ENCODE results near the gene RC3H2. TPM values are rescaled to one million over a fixed set of nuclear protein-coding genes. Genes with fewer than 3 reads are reported as not detected.

Gene RC3H2
- total RNA-seq, 1 experiment from 2014 or later = 37.5 TPM

DNA sequence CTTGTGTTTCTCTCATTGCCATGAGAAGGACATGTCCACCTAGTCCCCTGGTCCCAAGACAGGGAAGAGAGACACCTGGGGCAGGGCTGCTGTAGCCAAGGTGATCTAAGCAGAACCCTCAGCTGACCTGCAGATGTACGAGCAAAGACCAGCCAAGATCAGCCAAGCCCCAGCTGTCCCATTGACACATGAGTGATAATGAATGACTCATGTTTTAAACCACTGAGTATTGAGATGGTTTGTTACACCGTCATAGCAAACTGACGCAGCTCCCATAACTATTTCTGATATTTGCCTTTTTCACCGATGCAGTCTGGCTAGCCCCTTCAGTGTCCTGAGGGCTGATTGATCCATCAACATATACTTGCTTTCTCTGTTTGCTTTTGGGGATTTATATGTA lies 98.5 kb downstream of the RC3H2 start:
- CTCF ChIA-PET = no interaction called here
- H3K9me3 Mint-ChIP-seq = peaks cover 35% of the 10 kb centered on the region
- no peaks in the 10 kb centered on the region for H3K4me1 Mint-ChIP-seq
- H3K27me3 Mint-ChIP-seq (ENCODE audit: low read depth) = peaks cover 13% of the 10 kb centered on the region
- H3K27ac Mint-ChIP-seq = no peak overlapping the region
- ATAC-seq = no peak
- no peak overlapping the region for H3K4me3 Mint-ChIP-seq
- peaks cover 16% of the 10 kb centered on the region for H3K36me3 Mint-ChIP-seq
- TF ChIP-seq KAT7 (CRISPR knock-in tag; IDR thresholded peaks at IDR 0.05; ENCODE audit: borderline replicate concordance) = no peak
- TF ChIP-seq, protein P1, sequence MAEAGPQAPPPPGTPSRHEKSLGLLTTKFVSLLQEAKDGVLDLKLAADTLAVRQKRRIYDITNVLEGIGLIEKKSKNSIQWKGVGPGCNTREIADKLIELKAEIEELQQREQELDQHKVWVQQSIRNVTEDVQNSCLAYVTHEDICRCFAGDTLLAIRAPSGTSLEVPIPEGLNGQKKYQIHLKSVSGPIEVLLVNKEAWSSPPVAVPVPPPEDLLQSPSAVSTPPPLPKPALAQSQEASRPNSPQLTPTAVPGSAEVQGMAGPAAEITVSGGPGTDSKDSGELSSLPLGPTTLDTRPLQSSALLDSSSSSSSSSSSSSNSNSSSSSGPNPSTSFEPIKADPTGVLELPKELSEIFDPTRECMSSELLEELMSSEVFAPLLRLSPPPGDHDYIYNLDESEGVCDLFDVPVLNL (CRISPR knock-in tag; IDR thresholded peaks at IDR 0.05; ENCODE audit: borderline replicate concordance, low read depth) = no peak
- no peak for TF ChIP-seq TEAD4 (CRISPR knock-in tag; IDR thresholded peaks at IDR 0.05)
- TF ChIP-seq, protein P2, sequence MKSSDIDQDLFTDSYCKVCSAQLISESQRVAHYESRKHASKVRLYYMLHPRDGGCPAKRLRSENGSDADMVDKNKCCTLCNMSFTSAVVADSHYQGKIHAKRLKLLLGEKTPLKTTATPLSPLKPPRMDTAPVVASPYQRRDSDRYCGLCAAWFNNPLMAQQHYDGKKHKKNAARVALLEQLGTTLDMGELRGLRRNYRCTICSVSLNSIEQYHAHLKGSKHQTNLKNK (CRISPR knock-in tag; IDR thresholded peaks at IDR 0.05) = no peak
- TF ChIP-seq NFYB (CRISPR knock-in tag; conservative IDR thresholded peaks at IDR 0.05; ENCODE audit: low read depth) = no peak
- no peak for TF ChIP-seq ZNF671 (CRISPR knock-in tag; IDR thresholded peaks at IDR 0.05)
- TF ChIP-seq HMGA2 (CRISPR knock-in tag; IDR thresholded peaks at IDR 0.05) = no peak
- TF ChIP-seq ZNF232 (CRISPR knock-in tag; IDR thresholded peaks at IDR 0.05) = no peak
- TF ChIP-seq, protein P3, sequence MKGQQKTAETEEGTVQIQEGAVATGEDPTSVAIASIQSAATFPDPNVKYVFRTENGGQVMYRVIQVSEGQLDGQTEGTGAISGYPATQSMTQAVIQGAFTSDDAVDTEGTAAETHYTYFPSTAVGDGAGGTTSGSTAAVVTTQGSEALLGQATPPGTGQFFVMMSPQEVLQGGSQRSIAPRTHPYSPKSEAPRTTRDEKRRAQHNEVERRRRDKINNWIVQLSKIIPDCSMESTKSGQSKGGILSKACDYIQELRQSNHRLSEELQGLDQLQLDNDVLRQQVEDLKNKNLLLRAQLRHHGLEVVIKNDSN (CRISPR knock-in tag; IDR thresholded peaks at IDR 0.05) = no peak
- no peak for TF ChIP-seq GRHL2 (CRISPR knock-in tag; IDR thresholded peaks at IDR 0.05; ENCODE audit: insufficient replicate concordance, severe bottlenecking)
- TF ChIP-seq, protein P4, sequence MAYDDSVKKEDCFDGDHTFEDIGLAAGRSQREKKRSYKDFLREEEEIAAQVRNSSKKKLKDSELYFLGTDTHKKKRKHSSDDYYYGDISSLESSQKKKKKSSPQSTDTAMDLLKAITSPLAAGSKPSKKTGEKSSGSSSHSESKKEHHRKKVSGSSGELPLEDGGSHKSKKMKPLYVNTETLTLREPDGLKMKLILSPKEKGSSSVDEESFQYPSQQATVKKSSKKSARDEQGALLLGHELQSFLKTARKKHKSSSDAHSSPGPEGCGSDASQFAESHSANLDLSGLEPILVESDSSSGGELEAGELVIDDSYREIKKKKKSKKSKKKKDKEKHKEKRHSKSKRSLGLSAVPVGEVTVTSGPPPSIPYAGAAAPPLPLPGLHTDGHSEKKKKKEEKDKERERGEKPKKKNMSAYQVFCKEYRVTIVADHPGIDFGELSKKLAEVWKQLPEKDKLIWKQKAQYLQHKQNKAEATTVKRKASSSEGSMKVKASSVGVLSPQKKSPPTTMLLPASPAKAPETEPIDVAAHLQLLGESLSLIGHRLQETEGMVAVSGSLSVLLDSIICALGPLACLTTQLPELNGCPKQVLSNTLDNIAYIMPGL (CRISPR knock-in tag; IDR thresholded peaks at IDR 0.05) = no peak
- TF ChIP-seq ZNF532 (CRISPR knock-in tag; IDR thresholded peaks at IDR 0.05; ENCODE audit: borderline replicate concordance) = no peak
- TF ChIP-seq, protein P5, sequence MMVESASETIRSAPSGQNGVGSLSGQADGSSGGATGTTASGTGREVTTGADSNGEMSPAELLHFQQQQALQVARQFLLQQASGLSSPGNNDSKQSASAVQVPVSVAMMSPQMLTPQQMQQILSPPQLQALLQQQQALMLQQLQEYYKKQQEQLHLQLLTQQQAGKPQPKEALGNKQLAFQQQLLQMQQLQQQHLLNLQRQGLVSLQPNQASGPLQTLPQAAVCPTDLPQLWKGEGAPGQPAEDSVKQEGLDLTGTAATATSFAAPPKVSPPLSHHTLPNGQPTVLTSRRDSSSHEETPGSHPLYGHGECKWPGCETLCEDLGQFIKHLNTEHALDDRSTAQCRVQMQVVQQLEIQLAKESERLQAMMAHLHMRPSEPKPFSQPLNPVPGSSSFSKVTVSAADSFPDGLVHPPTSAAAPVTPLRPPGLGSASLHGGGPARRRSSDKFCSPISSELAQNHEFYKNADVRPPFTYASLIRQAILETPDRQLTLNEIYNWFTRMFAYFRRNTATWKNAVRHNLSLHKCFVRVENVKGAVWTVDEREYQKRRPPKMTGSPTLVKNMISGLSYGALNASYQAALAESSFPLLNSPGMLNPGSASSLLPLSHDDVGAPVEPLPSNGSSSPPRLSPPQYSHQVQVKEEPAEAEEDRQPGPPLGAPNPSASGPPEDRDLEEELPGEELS (CRISPR knock-in tag; IDR thresholded peaks at IDR 0.05) = no peak
- TF ChIP-seq ZNF512 (CRISPR knock-in tag; IDR thresholded peaks at IDR 0.05; ENCODE audit: borderline replicate concordance) = no peak
- TF ChIP-seq ERG (CRISPR knock-in tag; IDR thresholded peaks at IDR 0.05) = no peak
- TF ChIP-seq ZBTB43 (CRISPR knock-in tag; IDR thresholded peaks at IDR 0.05) = no peak
- TF ChIP-seq, protein P6, sequence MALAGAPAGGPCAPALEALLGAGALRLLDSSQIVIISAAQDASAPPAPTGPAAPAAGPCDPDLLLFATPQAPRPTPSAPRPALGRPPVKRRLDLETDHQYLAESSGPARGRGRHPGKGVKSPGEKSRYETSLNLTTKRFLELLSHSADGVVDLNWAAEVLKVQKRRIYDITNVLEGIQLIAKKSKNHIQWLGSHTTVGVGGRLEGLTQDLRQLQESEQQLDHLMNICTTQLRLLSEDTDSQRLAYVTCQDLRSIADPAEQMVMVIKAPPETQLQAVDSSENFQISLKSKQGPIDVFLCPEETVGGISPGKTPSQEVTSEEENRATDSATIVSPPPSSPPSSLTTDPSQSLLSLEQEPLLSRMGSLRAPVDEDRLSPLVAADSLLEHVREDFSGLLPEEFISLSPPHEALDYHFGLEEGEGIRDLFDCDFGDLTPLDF (CRISPR knock-in tag; IDR thresholded peaks at IDR 0.05) = no peak
- TF ChIP-seq ZNF396 (CRISPR knock-in tag; IDR thresholded peaks at IDR 0.05; ENCODE audit: borderline replicate concordance) = no peak
- no peak for TF ChIP-seq SOX15 (CRISPR knock-in tag; IDR thresholded peaks at IDR 0.05)
- no peak for TF ChIP-seq ZNF317 (CRISPR knock-in tag; IDR thresholded peaks at IDR 0.05; ENCODE audit: borderline replicate concordance, low read depth)
- no peak for DNase-seq (ENCODE audit: low spot score)
- POLR2A ChIA-PET = no interaction called here

All from WTC11 (cell line).